Measurements from ENCODE around the gene DTNB.

The DTNB gene

GRCh38 chr2:25372405-25373268 is 300.7 kb downstream of the DTNB start:
- no peak for DNase-seq (ENCODE audit: low read depth, low spot score)

DNA sequence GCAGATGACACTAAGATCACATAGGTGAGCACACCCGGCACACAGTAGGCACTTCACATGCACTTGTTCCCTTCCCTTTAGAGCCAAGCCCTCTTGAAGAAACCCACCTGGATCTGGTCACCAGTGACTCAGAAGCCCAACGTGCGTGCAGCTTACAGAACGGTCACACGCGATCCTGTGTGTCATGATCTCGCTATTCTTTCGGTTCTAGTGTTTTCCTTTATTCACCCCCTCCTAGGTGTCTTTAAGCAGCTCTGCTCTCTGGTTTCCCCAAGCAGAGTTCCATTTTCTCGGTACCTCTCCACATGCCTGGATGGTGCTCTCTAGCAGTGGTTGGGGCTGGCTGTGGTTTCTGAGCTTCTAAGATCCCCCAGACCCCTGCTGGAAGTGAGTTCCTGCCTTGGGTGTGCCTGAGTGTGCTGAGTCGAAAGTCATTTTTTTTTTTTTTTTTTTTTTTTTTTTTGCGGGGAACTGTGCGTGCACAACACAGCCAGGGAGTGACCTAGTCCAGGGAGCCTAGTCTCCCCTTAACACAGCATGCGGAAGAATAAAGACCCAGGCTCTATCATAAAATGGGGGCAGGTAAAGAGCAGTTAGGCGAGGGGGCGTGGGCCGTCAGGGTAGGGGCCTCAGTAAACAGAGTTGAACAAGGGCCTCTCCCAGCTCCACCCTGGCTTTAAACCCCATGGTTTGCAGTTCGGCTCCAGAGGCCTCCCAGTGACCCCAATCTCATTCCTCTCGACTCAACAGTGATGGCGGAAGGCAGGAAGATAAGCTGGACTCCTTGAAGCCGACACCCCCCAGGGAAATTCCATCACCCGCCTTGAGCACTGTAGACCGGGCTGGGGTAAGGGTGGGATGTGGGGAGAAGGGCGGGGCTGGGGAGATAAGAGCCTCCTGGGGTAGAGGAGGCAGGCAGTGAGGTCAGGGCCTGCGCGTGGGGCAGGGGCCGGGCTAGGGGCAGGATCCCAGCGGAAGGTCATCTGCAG is 301.8 kb downstream of the DTNB start:
- no peak for DNase-seq (ENCODE audit: low read depth, low spot score)

DNA sequence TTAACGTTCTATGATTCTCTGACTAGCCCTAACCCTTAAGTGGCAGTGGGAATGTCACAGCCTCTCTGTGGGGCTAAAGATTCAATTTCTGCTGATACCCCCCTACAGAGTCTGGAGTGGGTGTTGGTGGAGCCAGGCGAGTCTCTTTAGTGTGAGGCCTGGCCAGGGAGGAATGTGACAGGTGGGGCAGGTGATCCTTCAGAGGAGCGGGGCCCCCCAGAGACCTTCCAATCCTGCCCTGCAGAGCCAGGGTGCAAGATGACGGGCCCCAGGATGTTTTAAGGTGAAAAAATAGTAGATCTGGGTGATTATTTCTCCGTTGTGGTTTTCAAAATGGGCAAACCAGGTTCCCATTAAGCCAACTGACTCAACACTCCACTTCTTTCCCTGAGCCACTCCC is 303.5 kb downstream of the DTNB start:
- DNase-seq (ENCODE audit: low read depth, low spot score) = no peak

GRCh38 chr2:25369439-25369838 is 303.9 kb downstream of the DTNB start:
- DNase-seq (ENCODE audit: low read depth, low spot score) = no peak

DNA sequence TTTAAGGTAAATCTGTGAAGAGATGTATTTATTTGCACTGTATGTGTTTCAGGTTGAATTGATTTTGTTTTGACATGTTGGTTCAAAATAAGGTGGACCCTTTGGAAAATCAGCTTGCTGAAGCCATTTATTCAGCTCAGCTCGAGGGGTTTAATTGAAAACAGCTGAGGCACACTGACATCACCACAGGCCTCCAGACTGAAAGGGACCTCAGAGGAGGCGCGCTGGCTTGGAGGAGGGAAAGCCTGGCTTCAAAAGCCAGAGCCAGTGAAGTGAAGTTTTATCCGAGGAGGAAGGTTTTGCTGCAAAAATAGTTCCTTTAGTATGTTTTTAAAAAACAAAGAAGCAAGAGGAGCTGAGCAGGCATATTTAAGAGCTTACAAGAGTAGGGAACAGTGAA is 304.7 kb downstream of the DTNB start:
- DNase-seq (ENCODE audit: low read depth, low spot score) = no peak

- DNase-seq (ENCODE audit: low read depth, low spot score) = no peak
Observed at GRCh38 chr2:25367296-25367695, 306.1 kb downstream of the DTNB start.

- DNase-seq (ENCODE audit: low read depth, low spot score) = no peak
Observed at GRCh38 chr2:25366629-25367028, 306.7 kb downstream of the DTNB start.

GRCh38 chr2:25365241-25365640 is 308.1 kb downstream of the DTNB start:
- DNase-seq (ENCODE audit: low read depth, low spot score) = no peak

GRCh38 chr2:25363733-25364132 is 309.6 kb downstream of the DTNB start:
- DNase-seq (ENCODE audit: low read depth, low spot score) = no peak

GRCh38 chr2:25362434-25363145 is 310.8 kb downstream of the DTNB start:
- no peak for DNase-seq (ENCODE audit: low read depth, low spot score)

- DNase-seq (ENCODE audit: low read depth, low spot score) = peak; percentile 76
Observed at GRCh38 chr2:25362049-25362433, 311.3 kb downstream of the DTNB start.

GRCh38 chr2:25361261-25362048 is 311.9 kb downstream of the DTNB start:
- DNase-seq (ENCODE audit: low read depth, low spot score) = no peak

DNA sequence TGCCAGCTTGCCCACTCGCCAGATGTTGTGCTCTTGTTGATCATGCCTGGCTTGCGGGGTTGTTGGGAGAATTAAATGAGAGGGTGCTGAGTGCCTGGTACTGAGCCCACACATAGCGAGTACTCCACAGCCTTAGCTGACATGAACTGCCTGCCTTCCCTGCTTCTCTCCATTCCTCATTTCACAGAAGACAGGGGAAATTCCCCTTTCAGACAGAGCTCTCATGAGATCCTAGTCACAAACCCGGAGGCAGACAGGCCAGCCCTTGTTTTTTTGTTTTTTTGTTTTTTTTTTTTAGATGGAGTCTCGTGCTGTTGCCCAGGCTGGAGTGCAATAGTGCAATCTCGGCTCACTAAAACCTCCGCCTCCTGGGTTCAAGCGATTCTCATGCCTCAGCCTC is 314.5 kb downstream of the DTNB start:
- no peak for DNase-seq (ENCODE audit: low read depth, low spot score)

GRCh38 chr2:25358249-25358815 is 315.0 kb downstream of the DTNB start:
- no peak for DNase-seq (ENCODE audit: low read depth, low spot score)

DNA sequence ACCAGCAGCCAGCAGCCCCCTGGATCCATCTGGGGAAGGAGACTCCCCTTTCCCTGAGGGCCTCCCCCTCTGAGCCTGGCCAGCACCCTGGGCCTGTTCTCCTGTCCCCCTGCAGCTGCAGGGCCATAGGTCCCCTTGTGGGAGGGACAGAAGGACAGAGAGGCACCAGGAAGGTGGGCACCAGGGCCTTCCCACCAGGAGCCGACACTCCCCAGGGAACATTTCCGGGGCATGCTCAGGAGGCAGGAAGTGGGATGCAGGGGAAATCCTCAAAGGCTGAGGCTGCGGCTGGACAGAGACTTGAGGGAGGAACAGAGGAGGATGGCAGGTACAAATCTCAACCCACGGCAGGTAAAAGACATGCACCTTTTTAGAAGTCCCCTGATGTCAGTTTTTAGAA is 317.3 kb downstream of the DTNB start:
- no peak for DNase-seq (ENCODE audit: low read depth, low spot score)

- DNase-seq (ENCODE audit: low read depth, low spot score) = no peak
Observed at GRCh38 chr2:25355270-25355669, 318.1 kb downstream of the DTNB start.

DNA sequence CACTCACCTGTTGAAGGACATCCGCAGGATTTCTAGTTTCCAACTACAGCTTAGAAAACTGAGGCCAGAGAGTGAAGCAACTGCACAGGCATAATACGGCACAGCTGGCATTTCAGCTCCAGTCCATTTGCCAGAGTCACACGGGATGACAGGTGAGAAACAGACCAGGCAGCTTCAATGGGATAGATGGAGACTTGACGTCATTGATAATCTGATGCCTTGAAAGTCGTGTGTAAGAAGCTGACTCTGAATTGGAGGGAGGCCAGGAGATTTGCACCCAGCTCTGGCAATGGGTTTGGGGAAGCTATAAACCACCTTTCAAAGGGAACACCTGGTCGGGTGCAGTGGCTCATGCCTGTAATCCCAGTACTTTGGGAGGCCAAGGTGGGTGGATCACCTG is 319.3 kb downstream of the DTNB start:
- no peak for DNase-seq (ENCODE audit: low read depth, low spot score)

- DNase-seq (ENCODE audit: low read depth, low spot score) = no peak
Observed at GRCh38 chr2:25349397-25349796, 324.0 kb downstream of the DTNB start.

GRCh38 chr2:25347846-25348245 is 325.5 kb downstream of the DTNB start:
- no peak for DNase-seq (ENCODE audit: low read depth, low spot score)

DNA sequence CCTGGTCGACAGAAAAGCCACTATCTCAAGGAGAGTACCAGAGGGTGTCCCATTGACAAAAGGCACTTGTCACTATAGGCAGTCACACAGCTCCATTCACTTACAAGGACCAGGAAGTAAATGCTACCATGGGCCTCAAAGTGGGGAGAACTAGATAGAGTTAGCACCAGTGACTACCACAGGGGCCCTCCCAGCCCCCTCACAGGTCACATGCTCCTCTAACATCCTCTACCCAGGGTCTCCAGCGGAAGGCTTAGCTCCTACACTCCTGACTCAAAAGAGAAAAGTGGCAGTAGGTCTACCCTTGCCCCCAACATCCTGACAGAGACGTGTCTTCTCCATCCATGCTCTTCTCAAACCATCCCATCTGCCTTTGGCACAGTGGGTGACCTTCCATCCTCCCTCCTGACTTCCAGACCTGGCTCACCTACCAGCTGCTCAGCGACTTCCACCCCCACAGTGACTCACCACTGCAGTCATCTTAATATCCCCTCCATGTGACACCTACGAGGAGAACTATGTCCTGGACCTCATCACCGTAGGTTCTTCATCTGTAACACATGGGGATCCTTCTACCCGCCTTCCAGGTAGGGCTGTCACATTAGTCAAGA is 326.1 kb downstream of the DTNB start:
- DNase-seq (ENCODE audit: low read depth, low spot score) = no peak

Data from iPS DF 19.7 (cell line).